NCI-H187 treated with DMSO at 0.1 percent for 48 hours (cell line): ENCODE data around the gene ZFP36L2.

ENCODE experiments used
- DNase-seq: peaks from one replicate; lab custom pipeline; 2025; lab: John Stamatoyannopoulos, UW

The ZFP36L2 gene

DNA sequence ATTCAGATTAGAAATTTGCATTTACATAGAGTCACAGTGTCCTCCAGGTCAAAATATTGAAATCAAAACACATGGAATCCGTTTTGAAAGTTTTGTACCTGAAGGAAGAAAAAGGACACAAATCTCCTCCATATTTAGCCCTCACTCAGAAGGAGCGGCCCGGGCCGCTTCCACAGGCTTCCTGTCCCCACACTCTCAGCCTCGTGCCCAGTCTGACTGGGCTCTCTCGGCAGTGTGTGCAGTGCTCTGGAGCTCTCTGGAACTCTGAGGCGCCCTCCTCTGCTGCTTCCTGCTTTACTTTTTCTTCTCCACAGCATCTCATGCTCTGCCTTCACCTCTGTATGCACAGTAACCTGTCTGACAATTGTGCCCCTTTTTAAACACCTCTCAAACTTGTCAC lies 22.2 kb upstream of the ZFP36L2 start:
- no peak for DNase-seq

DNA sequence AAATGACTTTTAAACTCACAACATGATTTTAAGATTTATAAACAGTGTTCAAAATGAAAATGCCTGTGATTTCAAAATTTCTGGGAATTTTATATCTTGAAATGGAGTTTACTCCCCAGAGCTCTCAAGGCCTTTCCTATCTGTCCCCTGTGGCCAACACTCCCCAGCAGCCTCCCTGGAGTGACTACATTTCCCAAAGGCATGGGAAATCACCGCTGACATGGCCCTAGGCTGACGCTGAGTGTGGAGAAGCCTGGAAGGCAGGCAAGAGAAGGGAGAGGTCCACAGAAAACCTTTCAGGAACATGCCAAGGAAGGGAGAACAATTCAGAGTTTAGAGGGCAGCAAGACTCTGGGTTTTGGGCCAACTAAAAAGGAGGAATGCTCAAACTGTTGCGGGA lies 20.2 kb upstream of the ZFP36L2 start:
- DNase-seq = no peak

- DNase-seq = no peak
Observed at GRCh38 chr2:43241558-43241957, 15.2 kb upstream of the ZFP36L2 start.

GRCh38 chr2:43240766-43241150 lies 14.4 kb upstream of the ZFP36L2 start:
- no peak for DNase-seq

GRCh38 chr2:43239981-43240765 lies 13.8 kb upstream of the ZFP36L2 start:
- no peak for DNase-seq

- no peak for DNase-seq
Observed at GRCh38 chr2:43238813-43239212, 12.4 kb upstream of the ZFP36L2 start.

- DNase-seq = no peak
Observed at GRCh38 chr2:43238176-43238575, 11.8 kb upstream of the ZFP36L2 start.

DNA sequence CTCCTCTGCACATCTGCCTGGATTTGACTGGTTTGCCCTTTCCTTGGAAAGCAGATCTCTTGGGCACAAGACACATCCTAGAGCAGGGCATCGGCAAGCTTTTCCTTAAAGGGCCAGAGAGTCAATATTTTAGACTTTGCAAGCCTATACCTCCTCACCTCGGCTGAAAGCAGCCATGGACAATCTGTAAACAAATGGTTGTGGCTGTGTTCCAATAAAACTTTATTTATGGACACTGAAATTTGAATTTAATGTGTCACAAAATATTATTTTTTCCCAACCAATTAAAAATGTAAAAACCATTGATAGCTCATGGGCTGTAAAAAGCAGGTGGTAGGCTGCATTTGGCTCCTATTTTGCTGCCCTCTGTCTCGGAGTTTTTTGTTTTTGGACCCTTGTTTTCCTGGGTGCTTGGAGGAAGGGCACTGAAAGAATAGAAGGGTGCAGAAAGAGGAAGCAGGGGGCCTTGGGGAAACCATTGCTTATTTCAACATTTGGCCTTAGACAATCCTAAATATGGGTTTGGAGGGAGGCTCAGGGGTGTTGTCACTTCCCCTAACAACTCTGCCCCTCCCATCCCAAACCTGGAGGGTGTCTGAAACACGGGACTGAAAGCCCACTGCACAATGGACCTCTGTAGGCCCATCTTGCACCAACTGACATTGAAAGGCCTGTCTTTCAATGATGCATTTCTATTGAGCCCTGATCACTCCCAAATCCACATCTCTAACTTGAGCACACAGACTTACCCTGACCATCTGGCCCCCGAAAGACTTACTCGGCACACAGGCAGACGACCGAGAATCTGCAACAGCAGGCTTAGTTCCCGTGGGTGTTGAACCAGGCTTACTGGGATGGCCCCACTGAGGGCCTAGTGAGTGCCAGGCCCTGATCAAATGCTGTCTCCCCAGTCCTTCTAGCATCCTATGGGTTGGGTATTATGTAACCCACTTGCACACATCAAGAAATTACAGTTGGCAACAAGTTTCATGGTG lies 7.1 kb upstream of the ZFP36L2 start:
- DNase-seq = no peak

DNA sequence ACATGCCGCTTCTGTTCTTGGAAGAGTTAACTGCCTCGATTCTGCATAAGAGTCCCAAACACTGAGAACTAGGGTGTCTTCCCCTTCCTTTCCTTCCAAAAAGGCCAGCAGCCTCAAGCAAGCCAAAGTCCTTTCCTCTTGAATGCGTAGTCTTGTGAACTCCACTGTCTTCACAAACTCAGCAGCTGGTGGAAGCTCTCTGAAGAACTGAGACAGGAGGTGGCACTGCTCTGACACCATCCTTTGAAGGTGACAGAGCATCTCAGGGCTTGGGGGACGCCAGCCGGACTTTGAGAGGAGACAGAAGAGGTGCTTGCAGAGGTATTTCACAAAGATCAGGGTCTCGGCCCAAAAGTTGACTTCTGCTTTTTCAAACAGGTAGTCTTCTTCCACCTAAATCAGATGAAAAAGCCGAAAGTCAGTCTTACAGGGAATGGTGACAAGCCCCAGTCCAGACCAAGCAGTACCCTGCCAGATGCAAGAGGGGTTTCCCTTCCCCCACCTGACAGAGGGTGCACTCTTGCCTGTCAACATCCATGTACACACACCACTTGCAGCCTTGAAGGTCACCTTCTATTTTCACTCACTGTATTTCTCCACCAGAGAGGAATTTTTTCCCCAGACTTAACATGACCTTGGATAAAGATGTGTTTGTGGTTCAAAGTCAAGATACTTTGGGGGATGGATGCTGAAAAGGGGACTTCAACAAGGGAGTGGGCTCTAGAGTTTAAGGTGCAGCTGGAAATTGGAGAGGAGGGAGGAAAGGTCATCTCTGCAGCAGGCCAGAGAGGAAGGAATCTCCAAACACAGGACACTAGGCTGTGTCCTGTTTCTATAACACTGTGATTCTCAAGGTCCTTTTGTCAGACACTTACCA lies 4.8 kb upstream of the ZFP36L2 start:
- no peak for DNase-seq

DNA sequence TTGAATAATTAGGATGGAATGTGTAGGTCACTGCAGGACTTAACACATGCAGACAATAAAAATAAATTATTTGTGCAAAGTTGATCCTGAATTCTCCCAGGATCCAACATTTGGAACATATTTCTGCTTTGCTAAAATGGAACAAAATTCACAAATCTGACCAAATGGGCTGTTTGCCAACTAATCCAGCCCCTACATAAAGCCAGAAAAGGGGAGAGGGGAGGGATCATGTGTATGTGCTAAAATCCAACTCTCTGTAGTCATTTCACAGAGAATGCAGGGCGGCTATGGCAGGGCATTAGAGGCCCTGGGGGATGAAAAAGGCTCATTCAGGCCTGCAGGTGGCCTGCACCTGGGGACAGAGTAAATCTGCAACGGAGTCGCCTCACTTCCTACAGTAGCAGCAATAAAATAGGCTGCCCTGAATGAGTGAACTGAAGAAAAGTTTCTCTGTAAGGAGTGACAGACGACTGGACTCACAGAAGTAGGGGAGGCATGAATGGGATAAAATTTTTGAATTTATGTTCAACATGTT lies 4.0 kb upstream of the ZFP36L2 start:
- no peak for DNase-seq

DNA sequence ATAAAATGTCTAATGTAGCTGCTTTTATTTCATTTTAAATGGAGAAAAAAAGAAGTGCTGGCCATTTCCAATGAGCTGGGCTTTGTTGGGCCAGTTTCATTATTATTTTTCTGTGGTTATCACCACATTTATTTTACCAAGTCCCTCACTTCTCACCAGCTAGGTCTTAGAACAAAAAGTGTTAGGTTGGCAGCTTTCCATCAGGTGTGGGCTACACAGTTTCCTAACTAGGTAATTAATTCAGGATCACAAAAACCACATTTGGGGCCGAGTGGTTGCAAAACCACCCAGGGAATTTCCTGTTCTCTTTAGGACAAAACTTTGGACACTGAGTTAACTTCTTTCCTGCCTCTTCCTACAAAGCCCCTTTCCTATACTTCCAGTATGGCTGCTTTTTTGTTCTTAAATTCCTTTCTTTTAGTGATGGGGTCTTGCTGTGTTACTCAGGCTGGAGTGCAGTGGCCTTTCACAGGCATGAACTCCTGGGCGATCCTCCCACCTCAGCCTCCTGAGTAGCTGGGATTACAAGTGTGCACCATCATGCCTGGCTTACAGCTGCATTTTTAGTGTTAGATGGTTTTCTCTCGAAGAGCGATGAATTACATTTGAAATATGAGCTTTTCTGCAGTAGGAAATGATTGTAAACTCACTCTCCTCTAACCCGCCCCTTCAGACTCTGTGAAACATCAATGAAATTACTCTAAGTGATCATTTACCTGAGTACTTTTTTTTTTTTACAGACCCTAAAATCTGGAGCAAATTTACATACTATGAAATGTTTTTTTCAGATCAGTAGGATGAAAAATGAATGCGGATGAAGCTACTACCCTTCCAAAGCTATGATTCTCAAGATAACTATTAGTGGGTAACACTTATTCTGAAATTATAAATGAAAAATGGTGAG lies 2.6 kb upstream of the ZFP36L2 start:
- DNase-seq = no peak

DNA sequence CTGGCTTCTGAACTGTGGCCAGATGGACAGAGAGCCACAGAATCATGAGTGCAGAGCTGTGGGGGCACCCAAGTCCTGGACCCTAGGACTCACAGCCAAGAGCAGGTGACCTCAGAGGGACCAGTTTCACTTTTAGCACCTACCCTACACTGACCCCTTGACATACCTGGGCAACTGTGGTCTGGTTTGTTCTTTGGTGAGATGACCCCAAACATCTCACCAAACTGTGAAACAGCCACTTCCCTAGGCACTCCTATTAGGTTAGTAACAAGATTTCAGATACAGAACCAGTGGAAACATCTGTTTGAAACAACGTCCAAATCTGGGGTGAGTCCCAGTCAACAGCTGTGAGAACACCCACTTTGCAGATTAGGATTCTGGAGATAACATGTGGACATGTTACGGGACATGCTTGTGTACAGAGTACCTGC lies 1.9 kb upstream of the ZFP36L2 start:
- DNase-seq = no peak

GRCh38 chr2:43227830-43228281 lies 1.4 kb upstream of the ZFP36L2 start:
- no peak for DNase-seq

DNA sequence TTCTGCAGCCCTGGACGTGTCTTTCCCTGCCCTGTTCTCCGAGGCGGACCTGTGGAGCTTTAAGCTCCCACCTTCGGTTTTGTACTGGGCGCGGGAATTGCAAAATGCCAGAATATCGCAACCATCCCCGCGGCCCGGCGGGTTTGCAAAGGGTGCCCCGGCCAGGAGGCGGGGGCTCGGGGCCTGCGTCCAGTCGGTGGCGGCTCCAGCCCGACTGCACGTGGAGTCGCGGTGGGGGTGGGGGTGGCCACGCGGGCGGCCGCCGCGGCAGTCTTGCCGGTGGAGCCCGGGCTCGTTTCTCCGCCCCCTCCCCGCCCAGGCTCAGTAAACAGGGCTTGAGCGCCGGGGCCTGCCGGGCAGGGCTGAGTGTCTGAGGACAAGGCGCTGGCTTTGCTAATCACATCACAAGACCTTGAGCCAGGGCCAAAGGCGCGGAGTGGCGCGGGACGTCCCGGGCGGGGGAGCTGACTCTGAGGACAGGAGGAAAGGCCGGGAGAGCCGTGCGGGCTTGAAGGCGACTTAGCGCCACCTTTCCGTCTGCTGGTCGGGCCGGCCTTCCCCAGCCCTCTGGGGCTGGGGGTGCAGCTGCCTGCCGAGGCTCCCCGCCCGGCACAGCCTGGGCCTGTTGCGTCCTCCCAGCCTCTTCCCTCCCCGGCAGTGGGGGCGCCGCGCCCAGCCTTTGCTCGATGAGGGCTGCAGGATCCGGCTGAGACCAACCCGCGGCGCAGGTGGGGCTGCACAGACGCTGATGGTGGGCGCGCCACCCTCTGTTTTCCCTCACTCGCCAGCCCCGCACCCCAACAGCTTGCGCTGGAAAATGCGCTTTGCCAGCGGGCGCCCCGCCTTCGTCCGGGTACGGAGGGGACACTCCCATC lies 786 bp upstream of the ZFP36L2 start:
- DNase-seq = no peak

- DNase-seq = no peak
Observed at GRCh38 chr2:43225788-43226557, 433 bp downstream of the ZFP36L2 start.

GRCh38 chr2:43225093-43225787 lies 1.2 kb downstream of the ZFP36L2 start:
- no peak for DNase-seq

DNA sequence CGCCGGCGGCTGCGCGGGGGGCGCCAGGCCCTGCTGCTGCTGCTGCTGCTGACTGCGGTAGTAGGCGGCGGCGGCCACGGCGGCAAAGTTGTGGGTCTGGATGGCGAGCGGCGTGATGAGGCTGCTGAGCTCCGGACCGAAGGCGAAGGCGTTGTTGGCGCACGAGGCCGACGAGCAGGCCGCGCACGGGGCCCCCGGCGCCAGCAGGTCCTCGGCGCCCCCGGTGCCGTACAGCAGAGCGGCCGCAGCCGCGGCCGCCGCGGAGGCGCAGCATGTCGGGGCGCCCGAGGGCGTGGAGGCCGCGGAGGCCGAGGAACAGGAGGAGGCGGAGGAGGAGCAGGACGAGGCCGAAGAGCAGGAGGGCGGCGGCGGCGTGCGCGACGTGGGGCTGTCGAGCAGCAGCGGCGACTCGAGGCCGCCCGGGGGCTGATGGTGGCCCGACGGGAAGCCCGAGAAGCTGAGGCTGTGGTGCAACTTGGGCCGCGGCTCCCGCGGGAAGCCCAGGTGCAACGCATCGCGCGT lies 1.8 kb downstream of the ZFP36L2 start:
- DNase-seq = no peak

- no peak for DNase-seq
Observed at GRCh38 chr2:43224131-43224570, 2.3 kb downstream of the ZFP36L2 start.
